COR-L47 (cell line): ENCODE measurements around the gene RASA3.

ENCODE experiments used
- DNase-seq: peaks from one replicate; lab custom pipeline; 2025; lab: John Stamatoyannopoulos, UW

The RASA3 gene

DNA sequence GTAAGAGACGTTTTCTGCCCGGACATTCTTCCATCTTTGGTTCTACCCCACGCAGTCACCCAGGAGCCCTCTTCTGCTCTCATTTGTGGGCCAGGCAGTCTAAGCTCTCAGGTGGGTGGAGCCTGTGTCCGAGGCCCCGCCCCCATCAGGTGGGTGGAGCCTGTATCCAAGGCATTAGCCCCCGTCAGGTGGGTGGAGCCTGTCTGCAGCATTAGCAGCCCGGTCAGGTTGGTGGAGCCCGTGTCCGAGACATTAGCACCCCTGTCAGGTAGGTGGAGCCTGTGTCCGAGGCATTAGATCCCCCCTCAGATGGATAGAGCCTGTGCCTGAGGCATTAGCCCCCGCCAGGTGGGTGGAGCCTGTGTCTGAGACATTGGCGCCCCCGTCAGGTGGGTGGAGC is 113.1 kb downstream of the RASA3 start:
- DNase-seq, result no peak

DNA sequence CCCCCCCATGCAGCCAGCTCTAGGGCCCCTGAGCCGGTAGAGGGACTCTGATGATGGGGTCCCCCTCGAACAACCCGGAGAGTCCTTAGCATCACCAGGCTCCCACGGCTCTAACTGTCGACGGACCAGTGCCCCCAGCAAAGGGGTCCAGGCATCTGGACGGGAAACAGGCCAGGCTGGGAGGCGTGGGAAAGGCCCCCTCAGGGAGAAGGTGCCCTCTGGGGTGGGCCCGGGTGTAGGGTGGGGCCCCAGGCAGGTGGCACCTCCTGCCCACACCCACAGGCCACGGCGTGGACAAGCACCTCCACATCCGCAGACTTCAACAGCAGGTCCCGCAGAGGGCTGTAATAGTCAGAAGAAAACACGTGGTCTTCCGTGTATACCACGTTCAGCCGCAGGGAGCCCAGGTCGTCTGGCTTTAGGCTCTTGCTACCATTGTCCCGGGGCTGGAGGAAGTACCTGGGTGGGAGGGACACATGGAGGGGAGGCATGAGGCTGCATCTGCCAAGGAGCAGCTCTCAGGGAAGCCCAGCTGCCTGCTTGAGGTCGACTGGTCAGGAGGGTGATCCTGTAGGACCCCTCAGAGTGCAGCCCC is 113.9 kb downstream of the RASA3 start:
- no peak for DNase-seq

DNA sequence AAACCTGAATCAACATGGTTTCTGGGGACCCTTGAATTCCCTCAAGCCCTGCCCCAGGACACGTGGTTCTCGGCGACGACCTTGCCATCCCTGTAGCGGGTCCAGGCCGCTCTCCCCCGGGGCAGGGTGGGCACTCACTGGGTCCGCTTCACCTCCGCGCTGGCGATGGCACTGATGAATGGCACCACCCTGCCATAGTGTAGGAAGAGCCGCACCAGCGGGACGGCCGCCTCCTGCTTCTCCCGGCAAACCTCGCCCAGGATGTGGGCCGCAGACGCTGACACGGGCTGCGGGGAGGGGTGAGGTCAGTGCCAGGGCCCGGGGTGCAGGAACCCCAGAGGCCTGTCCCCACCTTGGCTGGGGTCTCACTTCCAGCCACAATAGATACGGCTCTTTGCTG is 114.5 kb downstream of the RASA3 start:
- DNase-seq, result no peak

DNA sequence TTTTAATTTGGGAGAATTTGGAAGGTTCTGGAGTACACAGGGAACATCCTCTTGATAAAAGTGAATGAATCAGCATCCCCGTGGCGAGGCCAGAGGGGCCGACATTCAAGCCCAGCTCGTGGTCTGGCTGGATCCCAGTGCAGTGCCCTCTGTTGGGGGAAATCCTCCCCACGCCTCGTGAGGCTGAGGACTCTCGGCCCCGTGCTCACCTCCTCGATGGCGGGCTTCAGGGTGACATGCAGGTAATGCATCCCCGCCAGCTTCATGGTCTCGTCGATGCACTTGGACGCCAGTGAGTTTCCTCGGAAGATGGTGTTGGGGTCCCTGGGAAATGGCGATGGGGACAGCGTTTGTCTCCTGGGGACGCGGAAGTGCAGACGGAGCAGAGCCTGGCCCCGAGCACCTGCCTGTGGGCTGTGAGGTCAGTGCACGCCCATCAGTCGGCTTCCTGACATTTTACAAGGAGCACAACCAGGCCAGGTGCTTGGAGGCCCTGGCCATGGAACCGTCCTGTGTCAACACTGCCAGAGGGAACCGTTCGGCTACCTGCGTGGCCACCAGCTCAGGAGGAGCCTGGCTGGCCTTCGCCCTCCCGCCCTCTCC is 115.3 kb downstream of the RASA3 start:
- DNase-seq, result no peak

DNA sequence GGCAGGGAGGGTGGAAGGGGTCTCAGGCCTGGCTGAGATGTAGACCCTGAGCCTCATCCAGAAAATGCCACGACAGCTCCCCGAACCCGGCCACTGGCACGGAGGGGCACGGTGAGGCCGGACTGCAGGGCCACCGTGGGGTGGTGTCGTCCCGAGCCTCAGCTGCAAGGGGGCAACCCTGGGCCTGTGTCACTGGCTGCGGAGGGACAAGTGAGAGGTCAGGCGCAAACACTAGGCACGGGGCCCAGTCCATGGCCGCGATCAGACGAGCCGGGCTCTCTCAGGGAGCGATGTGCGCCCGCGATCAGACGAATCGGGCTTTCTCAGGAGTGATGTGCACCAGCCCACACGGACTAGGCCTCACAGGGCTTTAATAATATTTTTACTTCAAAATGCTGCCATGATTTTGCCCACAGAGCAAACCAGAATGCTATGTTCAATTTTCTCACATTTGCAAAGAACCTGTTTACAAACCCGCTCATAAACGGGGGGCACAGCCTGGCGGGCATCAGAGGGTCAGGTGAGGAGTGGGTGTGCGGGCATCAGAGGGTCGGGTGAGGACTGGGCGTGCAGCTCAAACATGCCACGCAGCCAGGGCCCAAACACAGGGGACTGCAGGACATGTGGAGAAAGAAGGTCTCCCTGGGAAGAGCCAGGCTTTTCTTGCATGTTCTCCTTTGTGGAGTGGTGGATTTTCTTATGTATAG is 115.9 kb downstream of the RASA3 start:
- no peak for DNase-seq

DNA sequence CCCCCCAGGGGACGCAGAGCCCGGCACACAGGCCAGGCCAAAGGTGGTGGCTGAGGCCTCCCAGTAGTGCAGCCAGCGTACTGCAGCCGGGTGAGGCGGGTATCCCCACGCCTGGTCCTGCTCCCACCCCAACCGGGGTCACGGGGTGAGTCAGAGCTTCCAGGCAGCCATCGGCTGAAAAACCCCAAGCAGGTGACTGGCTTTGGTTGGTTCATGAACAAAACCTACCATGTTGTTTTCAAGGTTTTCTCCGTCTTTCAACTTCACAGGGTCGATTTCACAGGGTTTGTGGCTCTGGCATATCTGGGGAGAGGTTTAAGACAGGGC is 116.5 kb downstream of the RASA3 start:
- no peak for DNase-seq

DNA sequence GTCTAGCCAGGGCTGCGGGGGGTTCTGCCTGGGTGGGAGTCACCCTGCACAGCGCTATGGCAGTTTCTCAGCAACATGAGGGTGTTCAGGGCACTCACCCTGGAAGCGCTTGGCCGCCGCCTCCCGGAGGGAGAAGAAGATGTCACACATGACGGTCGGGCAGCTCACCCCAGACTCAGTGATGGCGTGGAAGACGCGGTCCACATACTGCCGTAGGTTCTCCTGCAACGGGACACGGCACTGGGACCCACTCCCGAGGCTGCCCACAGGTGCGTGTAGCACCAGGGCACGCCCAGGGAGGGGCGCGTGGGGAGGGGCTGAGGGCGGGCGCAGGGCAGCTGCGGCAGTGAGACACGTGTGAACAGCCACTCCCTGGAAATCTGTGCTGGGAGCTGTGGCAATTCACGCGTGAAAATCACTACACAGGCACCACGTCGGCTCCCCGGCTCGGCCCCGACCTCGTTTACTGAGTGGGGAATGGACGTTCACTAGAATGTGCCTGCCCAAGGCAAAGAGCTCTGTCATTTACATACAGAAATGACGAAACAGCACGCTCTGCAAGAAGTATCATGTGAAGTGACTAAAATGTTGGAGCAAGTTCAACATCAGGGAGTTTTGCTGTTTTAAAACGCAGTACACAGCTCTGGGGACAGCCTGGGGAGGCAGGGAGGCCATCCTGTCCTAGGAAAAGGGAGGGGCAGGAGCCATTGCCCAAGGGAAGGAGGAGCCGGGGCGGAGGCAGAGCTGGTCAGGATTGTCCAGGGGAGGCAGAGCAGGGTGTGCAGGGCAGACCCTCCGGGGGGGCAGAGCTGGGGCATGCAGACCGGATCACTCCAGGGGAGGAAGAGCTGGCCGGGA is 117.1 kb downstream of the RASA3 start:
- no peak for DNase-seq

DNA sequence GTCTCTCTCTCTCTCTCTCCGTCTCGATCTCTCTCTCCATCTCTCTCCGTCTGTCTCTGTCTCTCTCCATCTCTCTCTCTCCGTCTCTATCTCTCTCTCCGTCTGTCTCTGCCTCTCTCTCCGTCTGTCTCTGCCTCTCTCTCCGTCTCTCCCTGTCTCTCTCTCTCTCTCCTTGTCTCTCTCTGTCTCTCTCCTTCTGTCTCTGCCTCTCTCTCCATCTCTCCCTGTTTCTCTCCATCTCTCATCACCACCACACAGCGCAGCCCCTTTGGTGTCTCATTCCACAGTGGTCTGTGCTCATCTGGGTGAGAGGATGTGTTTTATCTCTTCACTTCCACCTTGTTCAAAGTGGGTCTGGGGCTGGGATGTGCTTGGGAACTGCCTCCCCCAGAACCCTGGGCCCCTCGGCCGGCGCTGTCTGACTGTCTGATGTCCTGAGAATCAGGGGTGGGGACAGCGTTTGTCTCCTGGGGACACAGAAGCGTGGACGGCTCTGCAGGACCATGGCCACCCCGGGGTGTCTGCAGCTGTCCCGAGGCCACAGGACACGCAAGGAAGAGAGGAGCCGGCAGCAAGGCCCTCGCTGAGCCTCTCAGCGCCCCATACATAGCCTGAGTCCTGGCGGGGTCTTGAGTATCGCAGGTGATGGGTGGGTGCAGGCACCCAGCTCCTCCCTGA is 118.3 kb downstream of the RASA3 start:
- DNase-seq, result no peak

DNA sequence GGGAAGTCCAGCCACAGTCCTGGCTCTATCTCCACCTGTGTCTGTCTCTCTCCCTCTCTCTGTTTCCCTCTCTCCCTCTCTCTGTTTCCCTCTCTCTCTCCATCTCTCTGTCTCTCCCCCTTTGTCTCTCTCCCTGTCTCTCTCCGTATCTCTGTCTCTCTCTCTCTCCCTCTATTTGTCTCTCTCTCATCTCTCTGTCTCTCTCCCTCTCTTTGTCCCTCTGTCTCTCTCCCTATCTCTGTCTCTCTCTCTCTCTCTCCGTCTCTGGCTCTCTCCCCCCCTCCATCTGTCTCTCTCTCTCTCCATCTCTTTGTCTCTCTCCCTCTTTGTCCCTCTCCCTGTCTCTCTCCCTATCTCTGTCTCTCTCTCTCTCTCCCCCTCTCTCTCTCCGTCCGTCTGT is 119.1 kb downstream of the RASA3 start:
- DNase-seq, result no peak

DNA sequence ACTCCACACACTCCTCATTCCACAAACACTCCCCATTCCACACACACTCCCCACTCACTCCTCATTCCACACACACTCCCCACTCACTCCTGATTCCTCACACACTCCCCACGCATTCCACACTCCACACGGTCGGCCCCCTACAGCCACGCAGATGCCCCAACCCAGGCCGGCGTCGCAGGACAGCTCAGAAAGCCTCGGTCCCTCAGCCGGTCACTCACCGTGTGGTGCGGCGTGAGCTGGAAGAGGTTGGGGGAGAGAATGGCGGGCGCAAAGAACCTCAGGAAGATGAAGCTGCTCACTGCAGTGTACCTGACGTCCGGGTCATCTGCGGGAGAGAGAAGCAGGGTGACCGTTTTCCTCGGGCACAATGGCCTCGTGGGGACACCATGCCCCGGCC is 119.5 kb downstream of the RASA3 start:
- no peak for DNase-seq

DNA sequence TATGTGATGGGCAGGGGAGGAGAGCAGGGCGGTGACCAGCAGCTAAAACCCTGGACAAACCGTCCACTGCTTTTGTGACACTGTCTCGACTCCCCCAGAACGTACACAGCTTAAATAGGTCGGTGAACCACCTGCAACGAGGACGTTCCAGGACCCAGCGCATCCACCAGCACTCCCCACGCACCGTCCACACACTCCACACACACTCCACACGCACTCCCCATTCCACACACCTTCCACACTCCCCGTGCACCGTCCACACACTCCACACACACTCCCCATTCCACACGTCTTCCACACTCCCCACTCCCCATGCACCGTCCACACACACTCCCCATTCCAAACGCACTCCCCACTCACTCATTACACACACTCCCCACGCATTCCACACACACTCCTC is 120.3 kb downstream of the RASA3 start:
- DNase-seq, result no peak

DNA sequence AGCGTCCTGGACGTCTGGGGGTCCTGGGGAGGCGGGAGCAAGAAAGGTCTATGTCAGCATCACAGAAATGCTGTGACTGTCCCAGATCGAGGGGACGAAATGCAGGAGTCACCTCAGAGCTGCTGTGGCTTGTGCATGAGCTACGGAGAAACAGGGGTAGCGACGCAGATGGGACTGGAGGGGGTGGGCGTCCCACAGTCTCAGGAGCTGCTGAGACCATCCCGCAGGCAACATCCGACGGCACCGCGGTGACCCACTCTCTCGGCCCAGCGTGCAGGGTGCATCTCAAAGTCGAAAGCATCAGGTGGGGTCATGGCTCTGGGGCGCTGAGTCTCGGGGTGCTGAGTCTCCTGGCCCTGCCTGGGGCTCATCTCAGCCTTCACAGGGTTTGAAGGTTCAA is 121.2 kb downstream of the RASA3 start:
- DNase-seq, result no peak

DNA sequence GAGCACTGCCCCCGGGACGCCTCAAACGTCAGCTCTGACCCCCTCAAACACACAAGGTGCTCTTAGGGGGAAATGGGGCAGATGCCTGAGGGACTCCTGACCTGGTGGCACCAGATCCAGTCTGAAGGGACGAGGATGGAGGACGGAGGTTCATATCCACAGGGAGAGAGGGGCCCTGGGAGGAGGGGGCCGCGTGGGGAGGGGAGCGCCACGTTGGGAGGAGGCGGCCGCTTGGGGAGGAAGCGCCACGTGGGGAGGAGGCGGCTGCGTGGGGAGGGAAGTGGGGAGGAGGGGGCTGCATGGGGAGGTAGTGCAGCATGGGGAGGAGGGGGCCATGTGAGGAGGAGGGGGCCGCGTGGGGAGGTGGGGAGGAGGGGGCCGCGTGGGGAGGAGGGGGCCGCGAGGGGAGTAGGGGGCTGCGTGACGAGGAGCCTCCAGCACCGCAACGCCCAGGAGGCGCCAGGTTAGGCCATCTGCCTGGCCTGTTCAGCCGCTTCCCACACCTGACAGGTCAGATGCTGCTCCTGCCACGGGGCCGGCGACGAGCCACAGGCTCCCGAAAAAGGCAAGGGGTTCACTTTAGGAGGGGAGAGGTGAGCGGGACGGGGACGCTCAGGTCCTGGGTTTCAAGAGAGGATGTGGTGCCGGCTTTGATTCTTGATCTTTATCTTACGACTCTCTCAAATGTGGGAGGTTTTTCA is 121.9 kb downstream of the RASA3 start:
- no peak for DNase-seq

DNA sequence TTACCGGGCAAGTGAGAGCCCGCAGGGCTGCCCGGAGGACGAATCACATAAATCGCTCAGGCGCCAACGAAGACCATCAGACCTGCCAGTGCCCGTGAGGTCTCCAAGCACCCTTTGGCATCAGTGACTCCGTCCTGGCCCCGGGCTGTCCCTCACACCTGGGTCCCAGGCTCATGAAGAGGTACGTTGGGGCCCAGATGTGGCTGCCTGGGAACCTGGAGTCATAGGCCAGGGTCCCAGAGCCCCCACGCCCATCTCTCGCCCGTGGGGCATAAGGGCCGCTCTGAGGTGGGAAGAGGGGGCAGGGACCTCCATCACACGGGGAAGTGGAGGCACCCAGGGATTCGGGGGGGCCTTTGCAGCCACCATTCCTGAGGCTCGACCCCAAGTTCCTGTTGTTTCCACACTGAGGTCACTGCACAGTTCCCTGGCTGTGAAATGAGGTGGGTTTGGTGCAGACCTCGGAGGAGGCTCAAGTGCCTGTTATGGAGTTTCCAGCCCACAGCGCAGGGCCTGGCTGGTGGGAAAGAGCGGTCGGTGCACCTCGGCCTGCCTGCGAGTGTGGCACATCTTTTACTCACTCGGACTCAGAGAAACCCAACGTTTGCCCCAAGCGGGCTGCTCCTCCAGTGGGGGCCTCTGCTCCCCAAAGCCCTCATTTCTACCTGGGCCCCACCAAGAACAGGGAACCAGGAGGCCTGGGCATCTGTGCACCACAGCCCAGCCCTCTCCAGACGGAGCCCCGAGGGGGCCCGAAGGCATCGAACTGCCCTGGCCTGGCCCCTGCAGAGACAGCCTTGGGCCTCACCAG is 122.6 kb downstream of the RASA3 start:
- no peak for DNase-seq

DNA sequence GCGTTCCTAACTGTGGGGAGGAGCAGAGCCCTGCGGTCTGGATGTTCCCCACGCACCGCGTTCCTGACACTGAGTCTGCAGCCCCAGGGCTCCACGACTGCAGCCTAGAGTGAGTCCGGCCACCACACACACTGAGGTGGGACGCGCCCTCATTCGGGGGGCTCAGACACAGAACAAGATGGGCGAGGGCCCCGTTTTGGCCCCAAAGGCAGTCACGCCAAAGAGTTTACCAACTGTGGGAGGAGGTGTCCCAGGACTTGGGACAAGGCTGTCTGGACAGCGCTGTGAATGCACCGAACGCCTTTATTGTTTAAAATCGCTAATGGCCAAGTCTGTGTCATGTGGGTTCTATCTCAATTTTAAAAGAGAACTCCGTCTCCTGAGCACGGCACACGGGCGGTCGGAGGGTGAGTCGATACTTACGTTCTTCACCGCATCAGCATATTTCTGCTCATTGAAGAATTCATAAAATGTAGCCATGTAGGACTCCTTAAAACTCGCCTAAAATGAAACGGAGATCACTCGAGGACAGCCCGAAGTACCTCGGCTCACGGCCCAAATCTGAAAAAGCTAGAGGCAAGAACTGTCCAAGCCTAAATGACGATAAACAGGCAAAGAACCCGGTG is 123.3 kb downstream of the RASA3 start:
- DNase-seq, result no peak

DNA sequence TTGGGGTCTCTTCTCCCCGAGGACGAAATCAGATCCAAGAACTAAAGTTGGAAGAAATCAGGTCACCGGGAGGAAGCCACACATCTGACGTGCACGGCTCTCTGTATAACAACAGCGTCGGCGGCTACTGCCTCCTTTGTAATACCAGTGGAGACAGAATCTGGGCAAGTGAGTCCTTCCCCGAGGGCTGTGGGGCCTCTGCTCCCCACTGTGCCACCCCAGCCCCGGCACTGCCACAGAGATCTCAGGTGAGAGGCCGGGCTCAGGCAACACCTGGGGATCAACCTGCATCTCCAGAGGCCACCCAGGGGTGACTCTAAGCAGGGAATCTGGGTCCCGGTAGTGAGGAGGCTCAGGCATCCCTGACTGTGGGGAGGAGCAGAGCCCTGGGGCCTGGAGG is 124.9 kb downstream of the RASA3 start:
- no peak for DNase-seq

DNA sequence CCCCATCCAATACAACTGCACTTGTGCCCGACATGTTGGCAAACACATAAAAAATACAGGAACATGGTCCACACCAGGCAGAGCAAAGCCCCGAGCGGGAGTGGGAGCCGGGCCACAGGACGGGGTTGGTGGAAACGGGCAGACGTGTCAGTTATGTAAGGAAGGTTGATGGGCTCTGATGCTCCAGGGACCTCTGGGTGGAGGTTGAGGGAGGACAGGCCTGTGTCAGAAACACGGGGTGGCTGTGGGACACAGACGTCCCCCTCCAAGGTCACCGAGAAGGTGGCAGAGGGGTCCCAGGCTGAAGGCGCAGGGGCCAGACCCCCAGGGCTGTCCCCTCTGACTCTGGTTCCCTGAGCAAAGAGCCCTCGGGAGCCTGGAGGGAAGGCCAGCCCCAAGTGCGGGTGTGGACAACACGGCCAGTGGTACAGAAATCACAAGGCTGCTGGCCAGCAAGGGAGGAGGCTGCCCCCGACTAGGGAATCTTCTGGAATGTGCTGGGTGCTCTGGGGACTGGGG is 127.2 kb downstream of the RASA3 start:
- no peak for DNase-seq

DNA sequence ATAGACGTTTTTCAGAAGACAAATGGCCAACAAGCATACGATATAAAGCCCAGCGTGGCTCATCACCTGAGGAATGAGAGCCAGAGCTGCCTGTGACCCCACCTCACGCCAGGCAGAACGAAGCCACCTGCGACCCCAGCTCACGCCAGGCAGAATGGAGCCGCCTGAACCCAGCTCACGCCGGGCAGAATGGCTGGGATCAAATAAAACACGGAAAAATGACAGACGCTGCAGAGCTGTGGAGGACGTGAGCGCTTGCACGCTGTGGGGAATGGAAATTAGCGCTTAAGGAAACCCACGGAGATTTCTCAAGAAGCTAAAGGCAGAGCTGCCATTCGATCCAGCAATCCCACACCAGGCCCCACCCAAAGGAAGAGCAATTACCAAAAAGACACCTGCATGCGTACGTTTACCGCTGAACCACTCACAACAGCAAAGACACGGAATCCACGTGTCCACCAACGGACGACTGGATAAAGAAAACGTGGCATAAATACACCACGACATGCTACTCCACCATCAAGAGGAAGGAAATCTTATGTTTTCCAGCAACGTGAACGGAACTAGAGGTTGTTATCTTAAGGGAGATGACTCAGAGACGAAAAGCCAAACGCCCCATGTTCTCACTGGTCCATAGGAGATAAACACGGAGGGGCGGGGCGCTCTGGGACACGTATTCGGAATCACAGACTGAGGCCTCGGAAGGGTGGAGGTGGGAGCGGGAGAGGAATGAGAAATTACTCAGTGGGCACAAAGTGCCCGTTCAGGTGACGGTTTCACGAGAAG is 127.8 kb downstream of the RASA3 start:
- no peak for DNase-seq

DNA sequence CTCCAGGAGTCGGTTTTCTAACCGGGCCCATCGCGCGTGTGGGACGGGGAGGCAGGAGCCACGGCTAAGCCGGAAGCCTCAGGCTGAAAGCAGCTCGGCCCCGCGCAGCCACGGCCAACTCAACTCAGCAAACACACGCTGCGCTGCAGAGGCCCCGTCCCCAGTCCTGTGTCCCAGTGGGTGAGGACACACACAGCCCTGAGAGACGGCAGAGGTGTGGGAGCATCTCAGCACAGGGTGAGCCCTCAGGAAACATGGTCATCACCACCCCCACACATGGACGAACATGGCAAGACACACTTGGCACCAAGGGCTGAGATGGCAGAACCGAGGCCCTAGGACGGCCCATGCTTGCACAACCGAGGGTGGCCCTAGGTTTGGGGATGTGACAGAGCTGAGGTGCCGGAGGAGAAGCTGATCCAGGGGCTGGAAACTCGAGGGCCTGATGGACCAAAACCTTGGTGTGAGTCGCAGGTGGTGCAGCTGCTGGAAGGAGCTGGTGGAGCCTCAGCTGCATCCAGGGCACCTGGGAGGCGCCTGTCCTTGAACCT is 129.6 kb downstream of the RASA3 start:
- no peak for DNase-seq
